Limb (tissue), 2 donors: Measurements from ENCODE around the gene TRIM60.
"Not testable (repeated sequence)": the region's sequence is repeated elsewhere in the genome, so short reads cannot be mapped to it uniquely, and the experiment has no call there.

Experiments
- DNase-seq, 2 donors: peaks; one replicate each; pipeline ENCODE4 v3.0.0-alpha.2; 2016; ENCODE audit errors: extremely low spot score in 2 of 2

Gene TRIM60

DNA sequence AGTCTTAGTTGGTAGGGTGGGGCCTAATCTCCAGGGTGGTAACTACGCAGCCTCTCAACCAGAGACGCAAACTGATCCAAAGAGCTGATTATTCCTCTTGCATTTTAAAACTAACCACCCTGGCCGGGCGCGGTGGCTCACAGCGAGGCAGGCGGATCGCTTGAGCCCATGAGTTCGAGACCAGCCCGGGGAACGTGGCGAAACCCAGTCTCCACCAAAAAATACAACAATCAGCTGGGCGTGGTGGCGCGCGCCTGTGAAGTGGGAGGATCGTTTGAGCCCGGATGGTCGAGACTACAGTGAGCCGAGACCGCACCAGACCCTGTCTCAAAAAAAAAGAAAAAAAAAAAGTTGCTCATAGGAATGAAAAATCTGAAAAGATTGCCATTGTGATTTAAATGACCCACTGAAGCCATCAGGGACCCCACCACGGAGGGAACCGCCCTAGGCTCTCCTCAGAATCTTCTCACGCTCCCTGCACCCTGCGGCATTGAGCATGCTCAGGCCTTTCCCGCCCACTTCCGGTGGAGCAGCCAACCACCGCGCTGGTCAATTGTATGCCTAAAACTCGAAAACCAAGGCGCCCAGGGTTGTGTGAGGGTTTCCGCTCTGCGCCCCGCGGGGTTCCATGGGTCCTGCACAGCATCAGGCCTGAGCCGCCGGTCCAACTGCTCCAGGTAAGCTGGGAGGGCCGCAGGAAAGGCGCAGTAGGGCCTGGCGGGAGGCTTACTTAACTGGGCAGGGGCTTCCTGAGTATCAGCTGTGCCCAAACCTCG lies at the start of gene TRIM60:
TRIM60 (plus strand) TSS at position 564 of the 776 bp plus-strand sequence. CDS start 8,074 bp downstream, outside the sequence.
- no peak for DNase-seq

DNA sequence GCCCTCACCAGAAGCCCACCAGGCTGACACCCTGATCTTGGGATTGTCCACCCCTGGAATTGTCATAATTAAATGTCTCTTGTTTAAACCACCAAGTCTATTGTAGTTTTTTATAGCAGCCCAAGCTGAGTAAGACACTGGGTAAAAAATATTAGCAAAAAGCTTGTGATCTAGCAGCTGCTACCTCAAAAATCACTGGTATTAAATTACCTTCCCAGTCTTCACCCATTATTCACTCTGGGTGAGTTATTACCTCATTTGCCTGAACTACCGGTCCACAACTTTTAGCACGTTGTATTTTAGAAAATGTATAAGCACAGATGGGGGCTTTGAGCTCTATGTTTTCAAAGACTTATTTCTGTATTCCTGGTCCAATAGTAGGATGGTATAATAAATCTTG lies 42.3 kb upstream of the TRIM60 start:
- DNase-seq: no peak

DNA sequence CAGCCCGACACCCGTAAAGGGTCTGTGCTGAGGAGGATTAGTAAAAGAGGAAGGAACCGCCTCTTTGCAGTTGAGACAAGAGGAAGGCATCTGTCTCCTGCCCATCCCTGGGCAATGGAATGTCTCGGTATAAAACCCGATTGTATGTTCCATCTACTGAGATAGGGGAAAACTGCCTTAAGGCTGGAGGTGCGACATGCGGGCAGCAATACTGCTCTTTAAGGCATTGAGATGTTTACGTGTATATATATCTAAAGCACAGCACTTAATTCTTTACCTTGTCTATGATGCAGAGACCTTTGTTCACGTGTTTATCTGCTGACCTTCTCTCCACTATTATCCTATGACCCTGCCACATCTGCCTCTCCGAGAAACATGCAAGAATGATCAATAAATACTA lies 41.0 kb upstream of the TRIM60 start:
- not testable (repeated sequence) for DNase-seq

DNA sequence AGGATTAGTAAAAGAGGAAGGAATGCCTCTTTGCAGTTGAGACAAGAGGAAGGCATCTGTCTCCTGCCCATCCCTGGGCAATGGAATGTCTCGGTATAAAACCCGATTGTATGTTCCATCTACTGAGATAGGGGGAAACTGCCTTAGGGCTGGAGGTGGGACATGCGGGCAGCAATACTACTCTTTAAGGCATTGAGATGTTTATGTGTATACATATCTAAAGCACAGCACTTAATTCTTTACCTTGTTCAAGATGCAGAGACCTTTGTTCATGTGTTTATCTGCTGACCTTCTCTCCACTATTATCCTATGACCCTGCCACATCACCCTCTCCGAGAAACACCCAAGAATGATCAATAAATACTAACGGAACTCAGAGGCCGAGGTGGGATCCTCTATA lies 35.7 kb upstream of the TRIM60 start:
- not testable (repeated sequence) for DNase-seq

DNA sequence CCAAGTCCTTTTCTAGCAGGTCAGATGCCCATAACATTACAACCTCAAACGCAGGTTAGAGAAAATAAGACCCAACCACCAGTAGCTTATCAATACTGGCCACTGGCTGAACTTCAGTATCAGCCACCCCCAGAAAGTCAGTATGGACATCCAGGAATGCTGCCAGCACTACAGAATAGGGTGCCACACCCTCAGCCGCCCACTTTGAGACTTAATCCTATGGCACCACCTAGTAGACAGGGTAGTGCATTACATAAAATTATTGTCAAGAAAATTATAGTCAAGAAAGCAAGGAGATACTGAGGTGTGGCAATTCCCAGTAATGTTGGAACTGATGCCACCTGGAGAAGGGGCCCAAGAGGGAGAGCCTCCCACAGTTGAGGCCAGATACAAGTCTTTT lies 34.5 kb upstream of the TRIM60 start:
- no peak for DNase-seq

DNA sequence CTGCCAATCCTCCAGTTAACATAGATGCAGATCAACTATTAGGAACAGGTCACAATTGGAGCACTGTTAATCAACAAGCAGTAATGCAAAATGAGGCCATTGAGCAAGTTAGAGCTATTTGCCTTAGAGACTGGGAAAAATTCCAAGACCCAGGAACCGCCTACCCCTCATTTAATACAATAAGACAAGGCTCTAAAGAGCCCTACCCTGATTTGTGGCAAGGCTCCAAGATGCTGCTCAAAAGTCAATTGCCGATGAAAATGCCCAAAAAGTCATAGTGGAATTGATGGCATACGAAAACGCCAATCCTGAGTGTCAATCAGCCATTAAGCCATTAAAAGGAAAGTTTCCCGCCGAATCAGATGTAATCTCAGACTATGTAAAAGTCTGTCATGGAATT lies 33.9 kb upstream of the TRIM60 start:
- DNase-seq: no peak

DNA sequence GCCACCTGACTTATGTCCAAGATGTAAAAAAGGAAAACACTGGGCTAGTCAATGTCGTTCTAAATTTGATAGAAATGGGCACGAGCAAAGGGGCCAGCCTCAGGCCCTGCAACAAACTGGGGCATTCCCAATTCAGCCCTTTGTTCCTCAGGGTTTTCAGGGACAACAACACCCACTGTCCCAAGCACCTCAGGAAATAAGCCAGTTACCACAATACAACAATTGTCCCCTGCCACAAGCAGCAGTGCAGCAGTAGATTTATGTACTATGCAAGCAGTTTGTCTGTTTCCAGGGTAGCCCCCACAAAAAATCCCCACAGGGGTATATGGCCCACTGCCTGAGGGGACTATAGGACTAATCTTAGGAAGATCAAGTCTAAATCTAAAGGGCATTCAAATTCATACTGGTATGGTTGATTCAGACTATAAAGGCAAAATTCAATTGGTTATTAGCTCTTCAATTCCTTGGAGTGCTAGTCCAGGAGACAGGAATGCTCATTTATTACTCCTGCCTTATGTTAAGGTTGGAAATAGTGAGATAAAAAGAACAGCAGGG lies 33.2 kb upstream of the TRIM60 start:
- not testable (repeated sequence) for DNase-seq

DNA sequence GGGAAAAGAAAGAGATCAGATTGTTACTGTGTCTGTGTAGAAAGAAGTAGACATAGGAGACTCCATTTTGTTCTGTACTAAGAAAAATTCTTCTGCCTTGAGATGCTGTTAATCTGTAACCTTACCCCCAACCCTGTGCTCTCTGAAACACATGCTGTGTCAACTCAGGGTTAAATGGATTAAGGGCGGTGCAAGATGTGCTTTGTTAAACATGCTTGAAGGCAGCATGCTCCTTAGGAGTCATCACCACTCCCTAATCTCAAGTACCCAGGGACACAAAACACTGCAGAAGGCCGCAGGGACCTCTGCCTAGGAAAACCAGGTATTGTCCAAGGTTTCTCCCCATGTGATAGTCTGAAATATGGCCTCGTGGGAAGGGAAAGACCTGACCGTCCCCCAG lies 29.8 kb upstream of the TRIM60 start:
- DNase-seq: not testable (repeated sequence)

DNA sequence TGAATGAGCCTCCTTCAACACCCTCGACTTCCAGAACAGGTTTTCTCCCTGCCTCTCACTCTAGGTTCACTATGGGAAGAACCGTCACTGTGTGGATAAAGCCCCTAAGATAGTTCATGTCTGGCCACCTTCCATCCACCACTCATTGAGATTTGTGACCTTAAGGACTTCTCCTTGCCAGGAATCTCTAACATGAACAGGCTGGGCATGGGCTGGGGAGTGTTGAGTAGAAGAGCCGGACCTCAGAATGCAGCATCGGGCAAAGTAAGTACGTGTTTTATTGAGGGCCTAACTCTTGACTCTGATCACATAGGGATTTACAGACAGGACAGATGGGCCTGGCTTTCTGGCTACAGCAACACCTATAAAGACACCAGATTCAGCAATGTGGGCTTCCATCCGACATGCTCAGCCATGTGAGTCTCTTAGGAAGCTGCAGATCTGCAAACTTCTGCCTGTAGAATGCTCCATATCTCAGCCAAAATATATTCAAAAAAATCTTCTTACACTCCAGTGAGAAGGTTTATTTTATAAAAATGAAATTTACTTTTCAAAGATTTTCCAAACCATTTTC lies 26.4 kb upstream of the TRIM60 start:
- DNase-seq: no peak

DNA sequence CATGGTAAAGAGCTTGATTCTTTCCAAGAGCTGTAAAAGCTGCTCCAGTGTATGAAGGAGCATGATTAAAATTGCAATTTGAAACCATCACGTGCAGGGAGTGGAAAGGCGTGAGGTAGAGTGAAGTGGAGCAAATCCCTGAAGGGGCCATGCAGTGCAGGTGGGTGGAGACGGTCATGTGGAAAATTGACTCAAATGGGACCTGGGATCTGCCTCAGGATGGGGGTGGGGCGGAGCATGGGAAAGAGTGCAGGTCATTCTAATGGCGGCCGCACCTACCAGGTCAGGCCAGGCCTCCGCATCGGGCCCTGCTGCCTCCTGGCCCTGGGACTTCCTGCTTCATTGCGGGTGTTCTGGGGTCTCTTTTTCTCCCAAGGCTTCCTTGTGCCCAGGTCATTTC lies 25.3 kb upstream of the TRIM60 start:
- no peak for DNase-seq

DNA sequence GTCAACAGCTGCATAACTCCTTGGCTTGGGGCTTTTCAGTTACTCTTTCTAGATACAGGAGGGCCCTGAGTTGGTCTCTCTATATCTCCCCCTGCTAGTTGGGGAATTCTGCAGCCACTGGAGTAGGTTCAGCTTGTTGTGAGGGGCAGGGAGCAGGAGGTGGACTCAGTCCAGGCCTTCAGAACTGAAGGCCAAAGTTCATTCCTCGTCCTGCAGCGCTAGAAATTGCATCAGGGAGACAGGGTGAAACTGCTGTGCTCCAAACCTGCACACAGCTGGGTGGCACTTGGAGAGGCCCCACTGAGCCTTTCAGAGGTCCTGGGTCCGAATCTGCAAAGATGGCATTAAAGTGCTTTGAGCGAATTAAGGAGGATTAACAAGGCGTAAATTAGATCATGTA lies 24.9 kb upstream of the TRIM60 start:
- DNase-seq: no peak

DNA sequence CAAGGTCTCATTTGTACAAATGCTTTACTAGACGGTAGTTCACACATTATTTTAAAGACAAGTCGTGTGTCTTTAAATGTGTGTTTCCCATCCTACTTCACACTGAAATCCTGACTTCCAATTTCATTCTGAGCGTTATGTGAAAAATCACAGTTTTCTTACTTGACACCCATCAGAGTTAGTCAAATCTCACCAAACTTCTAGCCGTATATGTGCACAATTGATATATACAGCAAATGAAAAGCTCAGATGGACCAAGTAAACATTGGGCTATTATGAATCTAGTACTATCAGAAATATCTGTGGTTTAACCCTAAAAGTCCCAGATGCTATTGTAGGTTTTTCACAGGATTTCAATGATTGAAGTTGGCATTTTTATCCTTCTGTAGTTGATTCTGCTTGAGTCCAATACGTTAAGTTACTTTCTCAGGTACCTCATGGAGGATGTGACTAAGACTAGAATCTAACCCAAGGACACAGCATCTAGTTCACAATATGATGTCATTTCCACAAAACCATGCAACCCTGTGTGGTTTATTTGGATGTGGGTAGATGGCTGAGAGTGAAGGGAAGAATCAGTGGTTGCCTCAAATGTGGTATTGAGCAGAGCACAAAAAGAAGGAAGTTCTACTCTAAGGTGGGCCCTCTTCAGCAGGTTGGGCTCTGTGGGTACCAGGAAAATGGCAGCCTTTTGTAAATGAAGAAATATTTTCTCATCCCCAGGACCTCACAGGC lies 22.1 kb upstream of the TRIM60 start:
- DNase-seq: no peak

DNA sequence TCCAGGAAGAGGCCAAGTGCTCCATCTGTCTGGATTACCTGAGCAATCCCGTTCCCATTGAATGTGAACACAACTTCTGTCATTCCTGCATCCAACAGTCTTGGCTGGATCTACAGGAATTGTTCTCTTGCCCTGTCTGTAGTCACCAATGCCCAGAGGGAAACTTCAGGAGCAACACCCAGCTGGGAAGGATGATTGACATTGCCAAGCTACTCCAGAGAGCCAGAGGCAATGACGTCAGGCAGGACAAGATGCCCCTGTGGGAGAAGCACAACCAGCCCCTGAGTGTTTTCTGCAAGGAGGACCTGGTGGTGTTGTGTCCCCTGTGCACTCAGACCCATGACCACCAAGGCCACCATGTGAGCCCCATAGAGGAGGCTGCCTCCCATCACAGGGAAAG lies 21.3 kb upstream of the TRIM60 start:
- no peak for DNase-seq

DNA sequence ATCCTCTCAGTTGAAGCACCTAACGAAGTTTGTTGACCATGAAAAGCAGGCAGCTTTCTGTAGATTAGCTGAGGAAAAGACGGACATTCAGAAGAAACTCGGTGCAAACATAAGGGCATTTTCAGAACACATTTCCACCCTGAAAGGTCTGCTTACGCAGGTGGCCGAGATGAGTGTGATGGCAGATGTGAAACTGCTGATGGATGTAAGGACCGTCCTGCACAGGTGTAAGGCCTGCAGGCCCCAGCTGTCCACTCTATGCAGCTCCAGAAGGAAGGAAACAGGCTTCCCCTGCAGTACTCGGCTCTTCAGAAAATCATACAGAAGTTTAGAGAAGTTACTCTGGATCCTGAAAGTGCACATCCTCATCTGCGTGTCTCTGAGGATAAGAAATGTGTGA lies 20.8 kb upstream of the TRIM60 start:
- no peak for DNase-seq

DNA sequence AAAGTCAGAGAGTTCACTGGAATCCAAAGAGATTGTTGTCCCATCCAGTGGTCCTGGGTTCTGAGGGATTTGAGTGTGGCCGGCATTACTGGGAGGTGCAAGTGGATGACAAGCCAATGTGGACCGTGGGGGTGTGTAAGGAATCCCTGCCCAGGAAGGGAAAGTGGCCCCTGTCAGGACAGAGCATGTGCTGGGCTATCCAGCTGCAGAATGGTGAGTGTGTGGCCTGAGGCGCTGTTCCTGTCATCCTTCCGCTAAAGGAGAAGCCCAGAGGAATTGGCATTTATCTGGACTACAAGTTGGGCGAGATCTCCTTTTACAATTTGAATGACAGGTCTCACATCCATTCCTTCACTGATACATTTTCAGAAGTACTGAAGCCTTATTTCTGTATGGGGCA lies 20.4 kb upstream of the TRIM60 start:
- no peak for DNase-seq

DNA sequence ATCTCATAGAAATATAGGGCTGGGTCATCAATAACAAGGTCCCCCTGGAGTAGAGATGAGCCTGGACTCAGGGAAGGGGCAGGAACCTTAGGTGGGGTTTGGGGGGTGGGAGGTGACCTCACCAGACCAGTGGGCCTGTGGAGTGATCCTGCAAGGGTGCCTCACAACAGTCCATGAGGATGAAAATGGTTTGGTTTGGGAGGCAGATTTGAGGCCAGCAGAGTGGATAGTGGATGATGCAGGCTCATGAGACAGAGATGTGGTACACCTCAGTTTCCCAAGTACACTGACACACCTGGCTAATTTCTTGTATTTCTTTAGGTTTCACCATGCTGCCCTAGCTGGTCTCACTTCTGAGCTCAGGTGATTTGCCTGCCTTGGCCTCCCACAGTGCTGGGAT lies 18.1 kb upstream of the TRIM60 start:
- no peak for DNase-seq

DNA sequence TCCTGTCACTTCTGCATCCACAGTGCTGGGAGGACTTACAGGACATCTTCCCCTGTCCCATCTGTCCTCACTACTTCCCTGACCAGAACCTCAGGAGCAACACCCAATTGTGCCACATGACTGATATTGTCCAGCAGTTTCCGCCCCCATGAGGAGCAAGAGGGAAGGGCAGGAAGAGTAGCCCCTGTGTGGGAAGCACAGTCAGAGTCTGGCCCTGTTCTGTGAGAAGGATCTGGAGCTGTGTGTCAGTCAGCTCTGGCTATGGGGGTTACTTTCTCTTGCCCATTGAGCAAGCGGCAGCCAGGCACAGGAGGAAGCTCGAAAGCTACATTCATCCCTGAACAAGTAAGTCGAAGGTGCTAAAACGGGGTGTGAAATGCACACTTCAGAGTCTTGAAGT lies 14.8 kb upstream of the TRIM60 start:
- DNase-seq: no peak

DNA sequence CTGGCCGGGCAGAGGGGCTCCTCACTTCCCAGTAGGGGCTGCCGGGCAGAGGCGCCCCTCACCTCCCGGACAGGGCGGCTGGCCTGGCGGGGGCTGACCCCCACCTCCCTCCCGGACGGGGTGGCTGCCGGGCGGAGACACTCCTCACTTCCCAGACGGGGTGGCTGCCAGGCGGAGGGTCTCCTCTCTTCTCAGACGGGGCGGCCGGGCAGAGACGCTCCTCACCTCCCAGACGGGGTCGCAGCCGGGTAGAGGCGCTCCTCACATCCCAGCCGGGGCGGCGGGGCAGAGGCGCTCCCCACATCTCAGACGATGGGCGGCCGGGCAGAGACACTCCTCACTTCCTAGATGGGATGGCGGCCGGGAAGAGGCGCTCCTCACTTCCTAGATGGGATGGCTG lies 11.8 kb upstream of the TRIM60 start:
- not testable (repeated sequence) for DNase-seq

DNA sequence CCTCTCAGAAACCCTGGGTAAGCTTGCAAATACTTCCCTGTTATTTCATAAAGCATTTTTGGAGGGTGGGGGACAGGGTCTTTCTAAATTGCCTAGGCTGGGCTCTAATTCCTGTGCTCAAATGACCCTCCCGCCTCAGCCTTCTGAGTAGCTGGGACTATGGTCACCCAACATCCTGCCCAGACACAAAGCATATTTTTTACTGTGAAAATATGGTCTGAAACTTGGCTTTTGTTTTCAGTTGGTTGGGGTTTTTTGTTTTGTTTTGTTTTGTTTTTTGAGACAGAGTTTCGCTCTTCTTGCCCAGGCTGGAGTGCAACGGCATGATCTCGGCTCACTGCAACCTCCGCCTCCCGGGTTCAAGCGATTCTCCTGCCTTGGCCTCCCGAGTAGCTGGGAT lies 6.0 kb upstream of the TRIM60 start:
- not testable (repeated sequence) for DNase-seq

DNA sequence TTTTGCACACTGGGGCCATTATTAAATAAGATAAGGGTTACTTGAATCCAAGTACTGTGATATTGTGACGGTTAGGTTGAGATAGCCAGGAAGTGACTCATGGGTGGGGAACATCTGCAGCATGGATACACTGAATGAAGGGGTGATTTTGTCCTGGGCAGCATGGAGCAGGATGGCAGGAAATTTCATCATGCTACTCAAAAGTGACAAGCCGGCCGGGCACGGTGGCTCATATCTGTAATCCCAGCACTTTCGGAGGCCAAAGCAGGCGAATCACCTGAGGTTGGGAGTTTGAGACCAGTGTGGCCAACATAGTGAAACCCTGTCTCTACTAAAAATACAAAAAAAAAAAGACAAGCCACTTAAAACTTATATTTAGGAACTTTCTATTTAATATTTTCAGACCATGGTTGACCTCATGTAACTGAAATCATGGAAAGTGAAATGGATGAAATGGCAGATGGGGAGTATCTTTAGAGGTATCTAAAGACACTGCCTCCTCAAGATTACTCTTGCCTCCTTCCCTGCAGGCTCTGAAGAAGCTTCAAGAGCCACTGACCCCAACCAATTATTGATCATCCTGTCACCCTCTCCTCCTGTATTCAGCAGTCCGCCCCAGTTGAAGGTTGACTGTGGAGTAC lies 3.9 kb upstream of the TRIM60 start:
- no peak for DNase-seq

DNA sequence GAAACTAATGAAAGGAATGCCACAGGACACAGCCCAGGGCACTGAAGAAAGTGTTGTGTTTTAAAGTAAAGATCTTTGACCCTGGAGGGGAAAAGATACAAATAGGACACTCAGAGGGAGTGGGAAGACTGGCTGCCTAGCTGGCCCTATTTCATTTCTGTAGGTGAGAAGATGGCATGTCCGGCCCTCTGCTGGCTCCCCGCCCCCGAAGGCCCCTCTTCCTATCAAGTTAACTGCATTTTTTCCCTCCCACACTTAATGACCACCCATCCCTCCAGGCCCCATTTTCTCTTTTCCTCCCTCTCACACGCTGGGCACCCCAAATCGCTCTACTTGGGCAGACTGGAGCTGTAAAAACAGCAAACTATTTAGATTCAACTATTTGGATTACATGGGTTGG lies 16.4 kb downstream of the TRIM60 start:
- DNase-seq: no peak

DNA sequence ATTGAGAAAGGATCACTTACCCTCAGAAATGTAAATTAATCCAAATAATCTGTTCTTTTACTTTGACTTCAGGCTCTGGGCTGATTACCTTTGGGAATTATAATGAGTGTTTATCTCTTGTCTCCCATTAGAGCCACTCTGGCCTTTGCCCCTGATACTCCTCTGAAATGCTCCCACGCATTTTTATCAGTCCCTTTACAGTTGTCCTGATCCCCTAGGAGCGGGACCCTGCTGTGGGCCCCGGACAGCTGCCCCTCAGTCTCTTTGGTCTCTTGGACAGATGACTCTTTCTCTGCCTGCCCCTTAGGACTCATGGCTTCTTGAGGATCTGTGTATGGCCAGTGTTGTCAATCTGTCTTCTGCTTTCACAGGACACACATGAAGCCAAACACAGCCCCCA lies 20.8 kb downstream of the TRIM60 start:
- DNase-seq: no peak
